ENCODE data around the gene ARAP3.
"Not testable (repeated sequence)": the region's sequence is repeated elsewhere in the genome, so short reads cannot be mapped to it uniquely, and the experiment has no call there.

The ARAP3 gene, protein sequence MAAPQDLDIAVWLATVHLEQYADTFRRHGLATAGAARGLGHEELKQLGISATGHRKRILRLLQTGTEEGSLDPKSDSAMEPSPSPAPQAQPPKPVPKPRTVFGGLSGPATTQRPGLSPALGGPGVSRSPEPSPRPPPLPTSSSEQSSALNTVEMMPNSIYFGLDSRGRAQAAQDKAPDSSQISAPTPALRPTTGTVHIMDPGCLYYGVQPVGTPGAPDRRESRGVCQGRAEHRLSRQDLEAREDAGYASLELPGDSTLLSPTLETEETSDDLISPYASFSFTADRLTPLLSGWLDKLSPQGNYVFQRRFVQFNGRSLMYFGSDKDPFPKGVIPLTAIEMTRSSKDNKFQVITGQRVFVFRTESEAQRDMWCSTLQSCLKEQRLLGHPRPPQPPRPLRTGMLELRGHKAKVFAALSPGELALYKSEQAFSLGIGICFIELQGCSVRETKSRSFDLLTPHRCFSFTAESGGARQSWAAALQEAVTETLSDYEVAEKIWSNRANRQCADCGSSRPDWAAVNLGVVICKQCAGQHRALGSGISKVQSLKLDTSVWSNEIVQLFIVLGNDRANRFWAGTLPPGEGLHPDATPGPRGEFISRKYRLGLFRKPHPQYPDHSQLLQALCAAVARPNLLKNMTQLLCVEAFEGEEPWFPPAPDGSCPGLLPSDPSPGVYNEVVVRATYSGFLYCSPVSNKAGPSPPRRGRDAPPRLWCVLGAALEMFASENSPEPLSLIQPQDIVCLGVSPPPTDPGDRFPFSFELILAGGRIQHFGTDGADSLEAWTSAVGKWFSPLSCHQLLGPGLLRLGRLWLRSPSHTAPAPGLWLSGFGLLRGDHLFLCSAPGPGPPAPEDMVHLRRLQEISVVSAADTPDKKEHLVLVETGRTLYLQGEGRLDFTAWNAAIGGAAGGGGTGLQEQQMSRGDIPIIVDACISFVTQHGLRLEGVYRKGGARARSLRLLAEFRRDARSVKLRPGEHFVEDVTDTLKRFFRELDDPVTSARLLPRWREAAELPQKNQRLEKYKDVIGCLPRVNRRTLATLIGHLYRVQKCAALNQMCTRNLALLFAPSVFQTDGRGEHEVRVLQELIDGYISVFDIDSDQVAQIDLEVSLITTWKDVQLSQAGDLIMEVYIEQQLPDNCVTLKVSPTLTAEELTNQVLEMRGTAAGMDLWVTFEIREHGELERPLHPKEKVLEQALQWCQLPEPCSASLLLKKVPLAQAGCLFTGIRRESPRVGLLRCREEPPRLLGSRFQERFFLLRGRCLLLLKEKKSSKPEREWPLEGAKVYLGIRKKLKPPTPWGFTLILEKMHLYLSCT (N-terminal part only)

DNA sequence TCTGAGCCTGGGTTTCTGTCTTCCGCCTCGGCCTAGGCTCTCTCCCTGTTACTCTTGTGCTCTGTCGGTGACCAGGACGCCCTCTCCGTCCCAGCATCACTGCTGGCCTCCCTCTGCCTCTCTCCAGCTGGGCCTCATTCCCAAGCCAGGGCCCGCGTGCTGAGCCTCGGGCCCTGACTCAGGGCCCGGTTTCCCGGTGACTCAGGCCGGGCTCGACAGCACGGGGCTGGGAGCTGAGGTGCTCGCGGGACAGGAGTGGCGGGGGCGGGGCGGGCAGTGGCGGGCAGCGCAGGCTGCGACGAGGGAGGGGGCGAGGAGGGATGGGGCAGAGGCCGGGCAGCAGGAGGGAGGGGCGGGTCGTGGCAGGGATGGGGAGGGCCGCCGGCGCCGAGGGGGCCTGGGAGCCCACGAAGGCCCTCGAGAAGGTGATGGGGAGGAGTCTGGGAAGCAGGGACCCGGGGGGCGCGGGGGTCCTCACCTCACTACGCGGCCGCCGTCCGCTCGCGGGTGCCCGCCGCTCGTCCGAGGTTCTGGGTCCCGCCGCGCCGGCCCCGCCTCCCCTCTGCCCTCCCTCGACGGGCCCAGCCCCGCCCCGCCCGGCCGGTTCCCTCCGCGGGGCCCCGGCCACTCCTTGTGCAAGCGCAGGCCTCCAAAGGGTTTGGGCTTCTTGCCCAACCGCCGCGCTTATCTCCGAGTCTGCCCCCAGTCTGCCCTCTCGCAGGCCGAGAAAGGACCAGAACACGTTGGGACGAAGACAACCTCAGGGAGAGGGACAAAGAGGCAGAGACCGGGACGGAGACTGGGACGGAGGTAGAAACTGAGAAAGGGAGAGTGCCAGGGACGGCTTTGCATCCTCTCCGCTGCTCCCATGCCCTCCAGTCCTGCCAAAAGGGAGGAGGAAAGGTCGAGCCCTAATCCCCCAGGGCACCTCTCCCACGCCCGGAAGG lies at the start of gene ARAP3:
TSS of gene ARAP3 (minus strand) at position 536 of the 947 bp plus-strand sequence. CDS start 1,744 bp downstream, outside the sequence.
- no peak for DNase-seq

DNA sequence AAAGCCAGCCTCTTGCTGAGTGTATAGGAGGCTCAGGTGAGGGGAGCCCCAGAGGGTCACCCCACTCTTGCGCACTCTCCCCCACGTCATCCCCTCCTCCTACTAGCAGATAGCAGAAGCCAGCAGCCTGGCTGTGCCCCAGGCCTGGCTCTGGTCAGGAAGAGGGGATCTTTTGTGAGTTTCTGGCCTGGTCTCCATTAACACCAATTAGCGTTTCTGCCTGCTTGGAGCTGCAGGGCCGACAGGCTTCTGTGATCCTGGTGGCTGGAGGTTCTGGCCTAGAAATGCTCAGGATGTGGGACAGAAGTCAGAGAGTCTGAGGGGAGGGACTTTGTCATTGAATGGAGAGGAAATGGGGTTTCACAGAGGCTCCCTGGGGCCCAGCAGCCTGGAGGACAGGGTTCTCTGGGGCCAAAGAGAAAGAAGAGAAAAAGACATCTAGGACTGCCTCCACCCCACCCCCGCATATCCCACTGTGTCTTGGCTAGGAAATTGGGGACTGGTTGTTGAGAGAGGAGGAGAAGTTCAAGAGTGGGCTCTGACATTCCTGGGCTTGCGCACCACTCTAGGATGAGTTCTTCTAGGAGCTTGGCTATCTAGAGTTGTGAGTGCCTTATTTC lies 47.5 kb upstream of the ARAP3 start:
- DNase-seq = no peak

DNA sequence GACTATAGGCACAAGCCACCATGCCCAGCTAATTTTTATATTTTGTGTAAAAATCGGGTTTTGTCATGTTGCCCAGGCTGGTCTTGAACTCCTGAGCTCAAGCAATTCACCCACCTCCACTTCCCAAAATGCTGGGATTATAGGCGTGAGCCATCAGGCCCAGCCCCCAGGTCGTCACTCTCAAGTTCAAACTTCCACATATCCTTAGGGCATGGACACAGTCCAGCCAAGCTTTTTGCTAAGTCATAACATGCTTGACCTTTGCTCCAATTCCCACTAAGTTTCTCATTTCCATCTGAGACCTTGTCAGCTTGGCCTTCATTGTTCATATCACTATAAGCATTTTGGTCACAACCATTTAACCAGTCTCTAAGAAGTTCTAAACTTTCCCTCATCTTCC lies 43.9 kb upstream of the ARAP3 start:
- no peak for DNase-seq

DNA sequence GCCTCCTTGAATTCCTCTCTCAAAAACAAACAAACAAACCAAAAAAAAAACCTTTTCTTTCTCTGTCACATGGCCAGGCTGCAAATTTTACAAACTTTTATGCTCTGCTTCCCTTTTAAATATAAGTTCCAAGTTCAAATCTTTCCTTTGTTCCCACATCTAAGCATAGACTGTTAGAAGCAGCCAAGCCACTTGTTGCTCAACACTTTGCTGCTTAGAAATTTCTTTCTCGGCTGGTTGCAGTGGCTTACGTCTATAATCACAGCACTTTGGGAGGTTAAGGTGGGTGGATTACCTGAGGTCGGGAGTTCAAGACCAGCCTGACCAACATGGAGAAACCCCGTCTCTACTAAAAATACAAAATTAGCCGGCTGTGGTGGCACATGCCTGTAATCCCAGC lies 43.1 kb upstream of the ARAP3 start:
- DNase-seq = not testable (repeated sequence)

DNA sequence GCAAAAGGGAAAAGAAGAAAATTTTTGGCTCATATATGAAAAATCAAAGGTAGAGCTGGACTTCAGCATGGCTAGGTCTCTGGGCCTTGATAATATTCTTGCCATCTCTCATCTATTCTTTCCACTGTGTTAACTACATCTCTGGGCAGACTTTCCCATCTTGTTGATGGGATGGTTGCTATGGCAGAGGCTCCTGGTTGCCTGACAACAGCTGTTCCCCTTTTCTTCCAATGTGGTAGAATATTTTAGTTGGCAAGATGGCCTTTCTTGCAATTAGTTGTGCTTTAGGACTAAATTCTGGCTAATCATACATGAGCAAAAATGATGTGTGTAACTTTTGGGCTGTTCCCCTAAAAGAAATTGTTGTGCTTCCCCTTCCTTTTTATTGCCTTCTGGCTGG lies 40.2 kb upstream of the ARAP3 start:
- no peak for DNase-seq

DNA sequence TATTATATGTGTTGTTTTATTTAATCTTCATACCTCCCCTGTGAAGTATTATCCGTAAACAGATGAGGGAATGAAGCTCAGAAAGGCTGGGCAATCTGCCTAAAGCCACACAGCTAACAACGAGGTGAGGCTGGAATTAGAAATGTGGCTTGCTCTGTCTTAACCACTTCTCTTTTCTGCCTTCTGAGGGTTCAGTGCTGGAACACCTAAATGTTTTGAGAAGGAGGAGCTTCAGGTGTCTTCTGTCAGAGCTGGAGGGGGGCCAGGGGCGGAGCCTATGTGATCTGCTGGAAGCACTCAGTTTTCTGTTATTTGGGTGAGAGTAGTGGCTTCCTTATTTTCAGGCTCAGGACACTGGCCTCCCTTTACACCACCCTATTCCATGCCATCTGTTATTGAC lies 35.0 kb upstream of the ARAP3 start:
- no peak for DNase-seq

DNA sequence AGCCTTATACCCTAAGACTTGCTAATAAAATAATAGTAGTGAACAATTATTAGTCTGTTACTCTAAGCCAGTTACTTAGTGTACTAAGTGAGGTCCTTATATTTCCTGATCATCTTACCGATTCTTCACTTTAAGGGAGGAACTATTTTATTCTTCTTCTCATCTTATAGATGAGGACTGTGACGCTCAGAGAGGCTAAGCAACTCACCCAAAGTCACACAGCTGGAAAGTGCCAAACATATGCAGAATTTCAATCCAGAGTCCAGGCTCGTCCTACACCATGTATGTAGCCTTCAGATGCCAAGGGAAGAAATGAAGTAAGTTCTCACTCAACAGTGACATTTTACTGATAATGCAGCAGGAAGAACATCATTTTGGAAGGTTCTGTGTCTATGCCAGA lies 34.4 kb upstream of the ARAP3 start:
- DNase-seq = no peak

DNA sequence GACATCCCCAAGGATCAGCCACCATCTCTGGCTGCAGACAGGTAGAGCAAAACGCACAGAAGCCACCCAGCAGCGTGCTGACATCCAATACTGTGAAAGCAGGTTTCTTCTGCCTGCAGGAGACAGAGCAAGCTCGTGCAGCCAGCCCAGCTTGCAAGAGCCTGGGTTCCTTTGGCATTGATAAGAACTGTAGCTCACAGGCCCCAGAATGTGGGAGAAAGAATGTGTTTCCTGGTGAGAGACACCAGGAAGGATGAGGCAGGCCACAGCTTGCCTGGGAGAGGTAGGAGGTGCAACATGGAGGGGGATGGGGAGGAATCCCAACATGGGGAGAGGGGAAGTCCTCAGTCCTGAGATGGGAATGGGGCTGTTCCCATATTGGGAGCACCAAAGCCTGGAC lies 34.0 kb upstream of the ARAP3 start:
- DNase-seq = no peak

DNA sequence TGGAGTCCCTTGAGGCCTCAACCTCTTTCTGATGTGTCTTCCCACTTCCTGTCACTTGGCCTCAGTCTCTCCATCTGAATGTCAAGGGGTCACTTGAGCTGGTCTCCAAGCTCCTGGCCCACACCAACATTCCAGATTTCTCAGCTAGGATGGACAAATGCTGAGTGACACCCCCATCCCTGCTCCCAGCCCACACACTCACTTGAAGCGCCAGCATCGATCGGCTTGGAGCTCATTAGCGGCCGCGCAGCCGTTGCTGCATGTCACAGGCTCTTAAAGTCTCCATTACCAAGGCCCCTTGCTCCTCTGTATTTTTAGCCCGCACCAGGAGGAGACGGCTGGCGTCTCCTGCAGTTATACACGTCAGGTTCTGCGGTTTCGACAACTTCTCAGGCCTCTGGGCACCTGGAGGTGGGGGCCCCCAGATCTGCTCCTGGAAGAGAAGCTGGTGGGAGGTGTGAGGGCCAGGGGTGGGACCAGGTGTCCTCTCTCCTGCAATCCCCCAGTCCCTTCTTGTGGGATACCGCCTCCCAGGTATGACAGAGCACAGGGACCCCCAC lies 33.4 kb upstream of the ARAP3 start:
- no peak for DNase-seq

DNA sequence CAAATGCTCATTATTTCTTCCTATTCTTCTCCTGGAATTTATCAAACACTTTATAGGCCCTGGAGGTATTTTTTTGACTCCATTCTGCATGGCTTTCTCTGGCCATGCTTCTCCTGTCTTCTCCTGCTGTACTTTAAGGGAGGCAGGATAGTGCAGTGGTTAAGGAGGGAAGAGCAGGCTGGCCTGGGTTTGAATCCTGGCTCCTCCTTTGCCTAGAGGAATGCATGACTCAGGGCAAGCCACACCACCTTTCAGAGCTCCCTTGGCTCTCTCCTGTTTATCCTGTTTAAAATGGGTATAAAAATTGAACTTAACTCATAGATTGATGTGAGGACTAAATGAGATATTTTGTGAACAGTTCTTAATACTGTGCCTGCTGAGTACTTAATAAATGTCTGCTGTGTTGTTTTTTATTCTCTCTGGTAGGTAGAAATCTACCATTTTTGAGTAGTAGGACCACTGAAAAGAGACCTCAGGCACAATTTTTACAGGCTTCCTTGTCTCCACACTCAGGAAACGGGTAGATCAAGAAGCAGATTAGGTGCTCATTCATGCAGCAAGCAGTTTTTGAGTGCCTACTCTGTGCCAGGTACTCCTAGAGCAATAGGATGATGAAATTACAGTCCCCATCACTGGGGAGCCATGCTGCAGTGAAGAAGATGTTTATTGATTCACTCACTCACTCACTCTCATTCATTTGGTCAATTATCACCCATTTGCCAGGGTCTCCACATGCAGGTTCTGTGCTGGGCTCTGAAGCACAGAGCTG lies 32.7 kb upstream of the ARAP3 start:
- DNase-seq = no peak

DNA sequence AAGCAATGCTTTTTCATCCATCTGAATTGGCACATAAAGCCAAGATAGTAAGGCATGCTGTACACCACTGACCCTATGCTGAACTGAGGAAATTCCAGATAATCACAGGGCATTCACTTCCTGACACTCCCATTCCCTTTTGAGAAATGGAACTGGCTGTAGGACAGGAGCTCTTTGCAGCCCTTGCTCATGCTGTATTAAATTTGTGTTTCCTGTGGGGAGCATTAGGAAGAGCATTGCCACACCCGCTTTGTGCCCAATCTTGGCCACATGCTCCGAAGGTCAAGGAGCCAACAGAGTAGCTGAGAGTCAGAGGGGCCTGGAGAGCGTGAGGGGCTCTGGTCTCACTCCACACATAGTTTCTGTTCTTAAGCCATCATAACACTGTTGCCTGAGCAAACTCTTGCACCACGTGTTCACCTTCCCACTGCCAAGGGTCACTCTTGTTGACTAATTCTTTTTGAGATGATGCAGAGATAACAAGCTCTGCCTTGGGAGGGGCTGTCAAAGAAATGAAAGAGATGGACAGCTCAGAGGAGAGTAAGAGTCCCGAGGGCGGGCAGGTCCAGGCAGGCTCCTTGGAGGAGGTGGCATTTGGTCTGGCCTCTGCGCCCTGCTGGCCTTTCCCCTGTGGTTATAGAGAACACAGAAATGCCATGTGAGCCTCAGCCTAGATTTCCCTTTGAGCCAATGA lies 31.7 kb upstream of the ARAP3 start:
- DNase-seq = no peak

DNA sequence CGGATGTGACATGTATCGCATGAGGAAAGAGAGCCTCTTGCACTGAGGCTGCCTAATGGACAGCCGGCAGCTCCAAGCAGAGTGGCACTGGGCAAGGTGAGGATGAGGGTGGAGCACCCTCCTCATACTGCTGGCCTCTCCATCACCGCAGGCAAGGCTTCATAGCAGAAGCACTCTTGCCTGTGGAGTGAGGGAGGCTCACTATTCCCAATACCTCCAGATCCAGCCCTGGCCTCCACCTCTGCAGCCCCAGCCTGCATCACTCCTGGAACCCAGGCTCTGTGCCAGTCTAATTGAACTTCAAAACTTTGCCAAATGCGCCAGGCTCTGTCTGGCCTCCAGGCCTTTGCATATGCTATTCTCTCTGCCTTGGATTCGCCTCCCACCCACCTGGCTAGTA lies 29.7 kb upstream of the ARAP3 start:
- no peak for DNase-seq

DNA sequence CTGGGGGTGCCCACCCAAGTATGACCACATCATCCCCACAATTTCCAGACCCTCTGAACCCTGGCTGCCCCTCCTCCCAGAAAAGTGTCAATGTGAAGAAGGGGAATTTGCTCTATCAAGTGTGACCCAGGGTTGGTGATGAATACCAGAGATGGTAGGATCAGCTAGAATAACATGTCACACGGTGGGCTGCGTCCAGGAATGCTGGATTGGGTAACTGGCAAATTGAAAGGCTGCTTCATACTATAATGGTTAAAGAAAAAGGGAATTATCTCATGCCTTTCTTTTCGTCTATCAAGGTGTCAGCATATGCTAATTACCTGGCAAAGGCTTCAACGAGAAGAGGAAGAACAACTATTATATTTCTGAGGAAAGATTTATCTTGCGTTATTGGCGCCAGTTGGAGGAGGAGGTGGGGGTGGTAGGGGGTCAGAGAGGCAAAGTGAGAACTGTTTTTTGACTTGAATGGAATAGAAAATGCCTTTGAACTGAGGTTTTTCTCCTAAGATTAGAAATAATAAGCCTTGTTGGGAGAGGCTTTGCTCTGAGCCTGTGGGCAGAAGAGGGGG lies 27.8 kb upstream of the ARAP3 start:
- DNase-seq = no peak

DNA sequence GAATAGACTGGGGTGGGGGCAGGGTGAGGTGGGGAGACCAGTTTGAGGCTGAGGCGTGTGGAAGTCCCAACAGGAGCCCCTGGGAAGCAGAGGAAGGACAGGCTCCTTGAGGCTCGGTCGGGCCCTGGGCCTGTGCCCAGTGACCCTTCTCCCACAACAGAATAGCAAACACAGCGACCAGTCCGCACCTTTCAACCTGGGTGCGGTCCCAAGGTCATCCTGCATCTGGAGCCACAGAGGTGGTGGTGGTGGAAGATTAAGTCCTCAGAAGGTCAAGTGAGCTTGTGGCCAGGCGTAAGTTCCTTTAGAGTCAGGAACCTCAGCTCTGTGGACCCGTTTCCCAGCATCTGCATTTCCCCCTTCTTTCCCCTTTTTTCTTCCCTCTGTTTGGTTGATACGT lies 26.0 kb upstream of the ARAP3 start:
- no peak for DNase-seq

DNA sequence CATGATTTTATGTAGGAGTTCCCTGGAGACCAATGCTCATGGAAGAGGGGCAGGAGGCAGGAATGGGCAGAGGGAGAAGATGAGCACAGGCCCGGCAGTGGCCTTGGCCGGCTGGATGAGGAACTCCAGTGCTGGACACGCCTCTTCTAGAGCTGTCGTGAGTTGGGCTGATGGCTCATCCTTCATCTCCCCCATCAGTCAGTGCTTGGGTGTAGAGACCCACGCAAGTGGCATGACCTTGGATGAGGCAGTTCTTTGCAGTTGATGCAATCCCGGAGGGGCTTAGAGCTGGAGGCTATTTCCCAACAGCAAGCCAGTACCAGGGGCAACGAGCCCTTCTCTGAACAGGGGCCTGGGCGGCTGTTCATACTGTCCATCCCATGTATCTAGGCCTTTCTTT lies 25.5 kb upstream of the ARAP3 start:
- DNase-seq = no peak

DNA sequence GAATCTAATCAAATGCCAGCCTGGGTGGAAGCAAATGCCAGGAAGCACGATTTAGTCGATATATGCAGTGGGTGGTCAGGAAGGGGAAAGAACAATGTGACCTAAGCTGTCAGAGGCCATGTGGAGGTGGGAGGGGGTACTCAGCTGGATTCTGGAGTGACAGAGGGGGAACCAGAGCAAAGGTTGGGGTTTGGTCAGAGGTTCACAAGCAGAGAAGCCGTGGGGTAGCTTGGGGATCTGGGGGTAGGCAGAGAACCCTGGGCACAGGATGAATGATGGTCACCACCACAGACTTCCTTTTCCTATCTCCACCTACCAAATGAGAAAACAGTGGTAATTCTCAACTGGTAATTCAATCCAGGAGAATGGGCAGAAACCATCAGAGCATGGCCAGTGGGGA lies 24.1 kb upstream of the ARAP3 start:
- DNase-seq = no peak

DNA sequence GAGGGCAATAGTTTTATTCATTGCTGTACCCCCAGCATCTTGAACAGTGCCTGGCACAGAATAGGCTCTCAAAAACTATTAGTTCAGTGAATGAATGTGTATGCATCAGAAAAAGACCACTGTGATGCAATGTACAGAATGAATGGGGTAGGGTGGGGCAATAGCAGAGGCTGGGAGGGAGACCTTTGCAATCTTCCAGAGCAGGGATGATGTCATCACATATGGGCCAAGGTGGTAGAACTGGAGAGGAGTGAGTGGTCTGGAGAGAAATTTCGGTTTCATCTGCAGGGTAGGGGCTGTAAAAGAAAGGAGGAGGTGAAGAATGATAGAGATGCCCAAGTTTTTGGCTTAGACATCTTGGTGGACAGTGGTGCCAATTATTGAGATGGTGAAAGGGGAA lies 23.4 kb upstream of the ARAP3 start:
- DNase-seq = no peak

DNA sequence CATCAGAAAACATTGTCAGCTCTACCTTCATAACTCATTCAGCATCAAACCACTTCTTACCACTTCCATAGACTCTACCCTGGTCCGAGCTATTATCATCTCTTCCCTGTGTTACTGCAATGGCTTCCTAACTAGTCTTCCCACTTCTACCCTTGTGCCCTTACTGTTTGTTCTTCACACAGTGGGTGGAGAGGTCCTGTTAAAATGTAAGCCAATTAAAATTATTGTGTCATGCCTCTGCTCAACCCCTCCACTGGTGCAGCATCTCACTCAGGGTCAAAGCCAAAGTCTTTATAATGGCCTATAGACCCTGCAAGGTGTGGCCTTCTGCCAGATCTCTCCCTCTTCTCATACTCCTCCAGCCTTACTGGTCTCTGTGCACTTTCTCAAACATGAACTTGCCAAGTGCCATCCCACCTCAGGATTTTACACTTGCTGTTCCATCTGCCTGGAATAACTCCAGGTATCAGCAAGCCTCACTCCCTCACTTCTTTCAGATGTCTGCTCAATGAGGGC lies 22.8 kb upstream of the ARAP3 start:
- no peak for DNase-seq

DNA sequence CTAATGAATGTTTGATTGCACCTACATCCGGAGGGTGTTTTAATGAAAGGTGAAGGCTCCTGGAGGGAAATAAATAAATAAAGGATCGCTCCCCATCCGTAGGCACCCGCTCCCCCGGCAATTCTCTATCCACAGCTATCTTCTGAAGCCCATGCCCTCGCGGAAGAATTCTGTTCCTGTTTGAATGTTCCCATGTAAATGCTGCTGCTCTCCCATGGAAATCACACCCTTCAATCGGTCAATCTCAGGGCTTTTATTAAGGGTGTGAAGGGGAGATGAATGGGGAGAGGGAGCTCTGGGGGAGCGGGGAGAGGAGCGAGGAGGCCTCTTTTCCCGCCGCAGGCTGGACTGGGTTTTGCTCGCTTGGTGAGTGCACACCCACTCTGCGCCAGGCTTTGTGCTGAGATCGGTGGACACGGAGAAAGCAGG lies 21.1 kb upstream of the ARAP3 start:
- no peak for DNase-seq
